ENCODE data around the gene CCR5AS.
A peak's percentile ranks its signal among the peaks of the same experiment; 100 is the strongest.

CCR5AS gene

GRCh38 chr3:46398186-46398955 lies 8.5 kb downstream of the CCR5AS start:
- no peak for TF ChIP-seq POLR2A (IDR thresholded peaks at IDR 0.05)
- TF ChIP-seq, protein P1, sequence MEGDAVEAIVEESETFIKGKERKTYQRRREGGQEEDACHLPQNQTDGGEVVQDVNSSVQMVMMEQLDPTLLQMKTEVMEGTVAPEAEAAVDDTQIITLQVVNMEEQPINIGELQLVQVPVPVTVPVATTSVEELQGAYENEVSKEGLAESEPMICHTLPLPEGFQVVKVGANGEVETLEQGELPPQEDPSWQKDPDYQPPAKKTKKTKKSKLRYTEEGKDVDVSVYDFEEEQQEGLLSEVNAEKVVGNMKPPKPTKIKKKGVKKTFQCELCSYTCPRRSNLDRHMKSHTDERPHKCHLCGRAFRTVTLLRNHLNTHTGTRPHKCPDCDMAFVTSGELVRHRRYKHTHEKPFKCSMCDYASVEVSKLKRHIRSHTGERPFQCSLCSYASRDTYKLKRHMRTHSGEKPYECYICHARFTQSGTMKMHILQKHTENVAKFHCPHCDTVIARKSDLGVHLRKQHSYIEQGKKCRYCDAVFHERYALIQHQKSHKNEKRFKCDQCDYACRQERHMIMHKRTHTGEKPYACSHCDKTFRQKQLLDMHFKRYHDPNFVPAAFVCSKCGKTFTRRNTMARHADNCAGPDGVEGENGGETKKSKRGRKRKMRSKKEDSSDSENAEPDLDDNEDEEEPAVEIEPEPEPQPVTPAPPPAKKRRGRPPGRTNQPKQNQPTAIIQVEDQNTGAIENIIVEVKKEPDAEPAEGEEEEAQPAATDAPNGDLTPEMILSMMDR (IDR thresholded peaks at IDR 0.05): no peak
- H3K9me3 ChIP-seq: no peaks in the 10 kb centered on the region
- no peaks in the 10 kb centered on the region for H3K27me3 ChIP-seq
- no peak overlapping the region for H3K4me3 ChIP-seq
- intact Hi-C loops (cut with DNase I): no loop called here
- 87 to 97% (median 94%) methylated on average over 6 of the region's 6 CpGs for WGBS, 4 donors
- no peak for DNase-seq
- no peaks in the 10 kb centered on the region for H3K36me3 ChIP-seq
- no peak for ATAC-seq
- peaks cover 0 to 53% (median 0%) of the 10 kb centered on the region in 12 donors for H3K4me1 ChIP-seq
- no peak overlapping the region for H3K27ac ChIP-seq

DNA sequence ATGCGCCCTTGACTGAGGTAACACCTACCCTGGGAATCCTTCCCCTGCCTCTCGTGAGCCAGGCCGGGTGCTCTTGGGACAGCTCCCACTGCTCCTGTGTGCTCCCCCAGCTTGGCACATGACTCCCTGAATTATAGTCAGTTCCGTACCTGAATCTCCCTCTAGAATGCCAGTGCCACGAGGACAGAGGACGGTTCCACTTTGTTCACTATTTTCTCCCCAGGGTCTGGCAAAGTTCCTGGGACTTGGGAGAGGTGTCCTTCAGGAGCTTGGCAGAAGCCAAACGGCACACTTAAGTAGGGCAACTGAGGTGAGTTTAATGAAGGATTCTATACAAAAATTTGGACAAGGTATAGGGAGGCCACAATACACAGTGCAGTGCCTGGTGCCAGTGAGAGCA lies 9.8 kb downstream of the CCR5AS start:
- WGBS, 4 donors: 60 to 85% (median 72%) methylated on average over 7 of the region's 7 CpGs
- intact Hi-C loops (cut with DNase I): no loop called here
- no peak overlapping the region for H3K4me3 ChIP-seq

DNA sequence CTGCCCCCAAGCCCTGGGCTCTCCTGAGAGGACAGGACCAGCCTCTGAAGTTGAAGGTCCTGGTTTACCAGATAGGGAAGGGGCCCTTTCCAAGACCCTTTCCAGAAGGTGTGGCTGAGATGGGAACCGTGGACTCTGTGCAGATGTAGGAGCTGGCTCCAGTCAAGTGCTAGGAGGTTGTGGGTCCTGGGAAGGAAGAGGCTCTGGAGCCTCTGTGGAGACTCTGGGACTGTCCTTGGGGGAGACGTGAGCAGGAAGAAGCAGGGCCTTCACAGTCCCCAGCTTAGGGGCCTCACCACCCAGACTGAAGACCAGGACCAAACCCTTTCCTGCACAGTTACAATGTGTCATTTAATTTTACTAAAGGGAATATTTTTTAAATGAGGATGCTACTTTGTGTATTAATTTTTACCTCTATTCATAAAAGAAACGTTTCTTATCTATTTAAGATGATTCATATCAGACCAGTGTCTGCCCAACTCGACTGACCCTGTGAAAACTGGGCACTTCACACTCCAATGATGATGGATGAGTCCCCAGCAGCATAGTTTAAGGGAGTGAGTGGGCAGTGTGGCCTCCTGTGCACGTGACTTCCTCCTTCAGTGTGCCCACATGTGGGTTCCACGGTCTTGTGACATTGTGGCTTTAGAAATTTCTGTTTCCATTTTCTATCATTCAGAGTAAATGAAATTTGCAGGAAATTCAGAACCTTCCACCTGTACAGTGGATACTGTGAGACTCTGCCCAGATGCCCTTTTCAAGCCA lies 10.9 kb downstream of the CCR5AS start:
- Histone ChIP-seq H3K4me1 (peaks cover 0 to 55% (median 0%) of the 10 kb centered on the region in 12 donors), H3K36me3 (no peaks in the 10 kb centered on the region), H3K9me3 (no peaks in the 10 kb centered on the region), H3K4me3 (no peak overlapping the region), H3K27ac (peak overlapping the region in 1 of 12 donors; percentile 42), H3K27me3 (no peaks in the 10 kb centered on the region)
- intact Hi-C loops (cut with DNase I): no loop called here
- ATAC-seq (peak in 1 of 4 donors; percentile 54), DNase-seq (no peak)
- no peak for TF ChIP-seq POLR2A (IDR thresholded peaks at IDR 0.05)
- TF ChIP-seq, protein P1 (IDR thresholded peaks at IDR 0.05): no peak
- WGBS, 4 donors: 71 to 84% (median 74%) methylated on average over 6 of the region's 6 CpGs

More for the DNA sequence above, 9.8 kb downstream of the CCR5AS start:
- no peak for TF ChIP-seq POLR2A (IDR thresholded peaks at IDR 0.05)
- TF ChIP-seq, protein P1 (IDR thresholded peaks at IDR 0.05): no peak
- no peak for ATAC-seq
- H3K4me1 ChIP-seq: peaks cover 0 to 55% (median 0%) of the 10 kb centered on the region in 12 donors
- no peak overlapping the region for H3K27ac ChIP-seq
- no peak for DNase-seq
- no peaks in the 10 kb centered on the region for H3K36me3 ChIP-seq
- H3K9me3 ChIP-seq: no peaks in the 10 kb centered on the region
- no peaks in the 10 kb centered on the region for H3K27me3 ChIP-seq

DNA sequence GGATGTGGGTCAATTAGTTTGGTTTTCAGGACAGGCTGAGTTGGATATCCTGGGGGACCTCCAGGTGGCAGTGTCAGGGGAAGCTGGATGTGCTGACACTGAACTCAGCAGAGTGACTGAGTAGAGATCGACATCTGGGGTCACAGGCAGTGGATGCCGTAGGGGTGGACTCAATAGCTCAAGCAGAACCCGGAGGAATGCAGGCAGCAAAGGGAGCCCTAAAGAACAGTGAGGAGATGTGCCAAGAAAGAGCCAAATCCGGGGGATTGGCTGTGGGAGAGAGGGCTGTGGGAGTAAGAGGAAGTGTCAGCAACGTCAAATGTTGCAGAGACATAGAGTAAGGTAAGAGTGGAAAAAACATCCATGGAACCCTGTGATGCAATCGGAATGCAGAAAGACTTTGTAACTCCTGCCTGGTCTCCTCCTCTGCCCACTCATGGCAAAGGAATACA lies 11.6 kb downstream of the CCR5AS start:
- Histone ChIP-seq H3K36me3 (no peaks in the 10 kb centered on the region), H3K4me1 (peaks cover 0 to 49% (median 0%) of the 10 kb centered on the region in 12 donors), H3K9me3 (no peaks in the 10 kb centered on the region), H3K4me3 (no peak overlapping the region), H3K27me3 (no peaks in the 10 kb centered on the region), H3K27ac (no peak overlapping the region)
- intact Hi-C loops (cut with DNase I): no loop called here
- DNase-seq (no peak), ATAC-seq (peak in 1 of 4 donors; percentile 46)
- WGBS, 4 donors: 47 to 59% (median 56%) methylated on average over 6 of the region's 6 CpGs
- TF ChIP-seq POLR2A (IDR thresholded peaks at IDR 0.05): no peak
